ENCODE results near the gene SIGLEC10. TPM values are rescaled to one million over a fixed set of nuclear protein-coding genes. Genes with fewer than 3 reads are reported as not detected.

SIGLEC10 gene
- polyA plus RNA-seq, 2 of the 4 experiments (the other 2 are of a cell fraction): not detected

- no peak for TF ChIP-seq ATOH8 (CRISPR knock-in tag; IDR thresholded peaks at IDR 0.05; ENCODE audit: low read depth)
- TF ChIP-seq HDAC2 (IDR thresholded peaks at IDR 0.05): no peak
- TF ChIP-seq PBX3 (IDR thresholded peaks at IDR 0.05): peak; percentile 77
- peak; percentile 73 for TF ChIP-seq MAX (IDR thresholded peaks at IDR 0.05)
- no peak for TF ChIP-seq RNF2 (IDR thresholded peaks at IDR 0.05; ENCODE audit: borderline replicate concordance, low read depth)
- no peak for TF ChIP-seq POLR2AphosphoS2 (conservative IDR thresholded peaks at IDR 0.05; ENCODE audit: low read length)
- peak; percentile 80; the same call in 1 of the 2 replicates for TF ChIP-seq E2F6 (IDR thresholded peaks at IDR 0.05; ENCODE audit: borderline replicate concordance, low read depth)
- TF ChIP-seq BCL3 (IDR thresholded peaks at IDR 0.05): peak; percentile 23; the same call in 1 of the 3 replicates
Measured at GRCh38 chr19:51366389-51367254, 50.8 kb downstream of the SIGLEC10 start (continued).

- Histone ChIP-seq H3K9me3 (no peaks in the 10 kb centered on the region), H3K4me1 (peaks cover 50% of the 10 kb centered on the region), H3K4me2 (peak within 1 kb of the TSS; percentile 90), H3K4me3 (peak within 1 kb of the TSS; percentile 61), H3K27ac (peak within 1 kb of the TSS; percentile 87 to 96)
- WGBS (ENCODE audit: missing lambda C conversion rate): under 1% methylated on average over 16 of the region's 27 CpGs
- POLR2A ChIA-PET: interaction anchor here (0.6 to 4.8 kb wide), 3 partner anchors 24 to 28 kb away, joined by 3 to 52 read pairs (median 7); partner anchors contain the start of gene VSIG10L
- CTCF ChIA-PET: interaction anchor here (1.0 to 5.6 kb wide), 6 partner anchors 10 to 42 kb away, joined by 3 to 46 read pairs (median 4); partner anchors contain the start of gene VSIG10L
- DNase-seq (ENCODE audit: low read depth in 1 of 2, low spot score in 1 of 2) (no peak), ATAC-seq (no peak), FAIRE-seq (no peak)
- TF ChIP-seq EHF (CRISPR knock-in tag; IDR thresholded peaks at IDR 0.05) (no peak), HES2 (IDR thresholded peaks at IDR 0.05) (no peak), MAFK (IDR thresholded peaks at IDR 0.05; ENCODE audit: partially characterized antibody) (no peak), HEYL (CRISPR knock-in tag; IDR thresholded peaks at IDR 0.05) (no peak), TP53 (CRISPR knock-in tag; IDR thresholded peaks at IDR 0.05) (0 out of 2 replicates have a peak, but pooled peaks have one; percentile 43), HDAC2 (IDR thresholded peaks at IDR 0.05) (no peak; the same call in 1 of the 2 replicates), RNF2 (IDR thresholded peaks at IDR 0.05; ENCODE audit: borderline replicate concordance, low read depth) (no peak), BCL3 (IDR thresholded peaks at IDR 0.05) (peak; percentile 16; the same call in 1 of the 3 replicates), GATA3 (IDR thresholded peaks at IDR 0.05; ENCODE audit: borderline replicate concordance) (no peak), HMGXB4 (CRISPR knock-in tag; IDR thresholded peaks at IDR 0.05; ENCODE audit: borderline replicate concordance) (0 out of 2 replicates have a peak, but pooled peaks have one; percentile 16), HOXA7 (CRISPR knock-in tag; IDR thresholded peaks at IDR 0.05) (no peak), BHLHE40 (IDR thresholded peaks at IDR 0.05; ENCODE audit: low read depth, low read length) (no peak), PHF8 (IDR thresholded peaks at IDR 0.05; ENCODE audit: borderline replicate concordance, low read depth) (no peak), MAX (IDR thresholded peaks at IDR 0.05) (peak; percentile 66; the same call in 1 of the 2 replicates), ELK1 (IDR thresholded peaks at IDR 0.05; ENCODE audit: low read depth, low read length) (no peak), PBX3 (IDR thresholded peaks at IDR 0.05) (no peak), POLR2AphosphoS2 (conservative IDR thresholded peaks at IDR 0.05; ENCODE audit: low read length) (no peak), FOSL2 (IDR thresholded peaks at IDR 0.05) (no peak), FOSL2 (CRISPR knock-in tag; IDR thresholded peaks at IDR 0.05) (no peak), RCOR1 (IDR thresholded peaks at IDR 0.05; ENCODE audit: low read depth, low read length) (no peak), EHMT2 (IDR thresholded peaks at IDR 0.05; ENCODE audit: low read depth) (no peak), ZSCAN20 (CRISPR knock-in tag; IDR thresholded peaks at IDR 0.05) (no peak)
Measured at GRCh38 chr19:51365965-51366388, 51.5 kb downstream of the SIGLEC10 start, which contains the start of gene ETFB. TSS of gene ETFB (minus strand) at chr19:51366388. CDS start at chr19:51366326, 62 bp downstream.
